ENCODE measurements around the gene RNF32.

DNA sequence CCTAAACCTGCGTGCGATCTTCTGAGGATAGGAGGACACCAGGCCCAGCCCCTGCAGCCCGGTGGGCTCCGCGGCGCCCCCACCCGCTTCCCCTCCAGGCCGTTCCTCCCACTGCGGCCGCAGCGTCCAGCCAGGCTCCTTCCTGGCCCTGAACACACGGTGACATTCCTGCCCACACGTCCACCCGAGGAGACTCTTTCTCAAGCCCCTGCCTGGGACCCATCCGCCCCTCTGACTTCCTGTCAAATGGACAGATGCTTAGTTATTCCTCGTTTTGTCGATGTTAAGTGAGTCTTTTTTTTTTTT lies 32.4 kb upstream of the RNF32 start:
- TF ChIP-seq, protein P1, sequence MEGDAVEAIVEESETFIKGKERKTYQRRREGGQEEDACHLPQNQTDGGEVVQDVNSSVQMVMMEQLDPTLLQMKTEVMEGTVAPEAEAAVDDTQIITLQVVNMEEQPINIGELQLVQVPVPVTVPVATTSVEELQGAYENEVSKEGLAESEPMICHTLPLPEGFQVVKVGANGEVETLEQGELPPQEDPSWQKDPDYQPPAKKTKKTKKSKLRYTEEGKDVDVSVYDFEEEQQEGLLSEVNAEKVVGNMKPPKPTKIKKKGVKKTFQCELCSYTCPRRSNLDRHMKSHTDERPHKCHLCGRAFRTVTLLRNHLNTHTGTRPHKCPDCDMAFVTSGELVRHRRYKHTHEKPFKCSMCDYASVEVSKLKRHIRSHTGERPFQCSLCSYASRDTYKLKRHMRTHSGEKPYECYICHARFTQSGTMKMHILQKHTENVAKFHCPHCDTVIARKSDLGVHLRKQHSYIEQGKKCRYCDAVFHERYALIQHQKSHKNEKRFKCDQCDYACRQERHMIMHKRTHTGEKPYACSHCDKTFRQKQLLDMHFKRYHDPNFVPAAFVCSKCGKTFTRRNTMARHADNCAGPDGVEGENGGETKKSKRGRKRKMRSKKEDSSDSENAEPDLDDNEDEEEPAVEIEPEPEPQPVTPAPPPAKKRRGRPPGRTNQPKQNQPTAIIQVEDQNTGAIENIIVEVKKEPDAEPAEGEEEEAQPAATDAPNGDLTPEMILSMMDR (IDR thresholded peaks at IDR 0.05; ENCODE audit: insufficient read depth, low read depth, low read length), result no peak
- TF ChIP-seq EZH2 (IDR thresholded peaks at IDR 0.05; ENCODE audit: insufficient read depth, low read length), result no peak
